Sigmoid colon (tissue), 7 donors: ENCODE results near the gene GPR137C. TPM values are rescaled to one million over a fixed set of nuclear protein-coding genes. Genes with fewer than 3 reads are reported as not detected.

Source experiments
- DNase-seq: peaks from one replicate; pipeline ENCODE4 v3.0.0-alpha.2; 2019
- H3K27ac ChIP-seq, 4 donors: fragments of 200-600 bp; sonication (generic); one replicate each; pipeline ENCODE4 v1.5.1; 2016 to 2019; ENCODE audit warnings: mild to moderate bottlenecking in 1 of 4
- H3K27me3 ChIP-seq, 3 donors: fragments of 200-600 bp; sonication (generic); one replicate each; pipeline ENCODE4 v1.5.1; 2019; ENCODE audit warnings: mild to moderate bottlenecking in 1 of 3
- H3K36me3 ChIP-seq, 4 donors: fragments of 200-600 bp; sonication (generic); one replicate each; pipeline ENCODE4 v1.5.1; 2016 to 2019
- H3K4me1 ChIP-seq, 4 donors: fragments of 200-600 bp; sonication (generic); one replicate each; pipeline ENCODE4 v1.5.1; 2017 to 2019
- H3K4me3 ChIP-seq, 4 donors: fragments of 200-600 bp; sonication (generic); one replicate each; pipeline ENCODE4 v1.5.1; 2017 to 2019; ENCODE audit warnings: mild to moderate bottlenecking in 2 of 4, moderate library complexity in 1 of 4
- H3K9me3 ChIP-seq, 4 donors: fragments of 200-600 bp in 3 of 4; sonication (generic) in 3 of 4; one replicate each; pipeline versions ENCODE4 v1.5.1 to v1.6.1; 2013 to 2019
- EP300 ChIP-seq, 4 donors: sonication (generic); formaldehyde crosslinking; IDR thresholded peaks; one replicate each; pipeline ENCODE4 v1.6.1; 2017; ENCODE audit warnings: antibody characterized with exemption in 4 of 4
- POLR2A ChIP-seq, 2 donors: fragments of 450-650 bp; IDR thresholded peaks; one replicate each; pipeline ENCODE4 v1.6.1; 2016; ENCODE audit warnings: antibody characterized with exemption in 2 of 2, mild to moderate bottlenecking in 2 of 2, moderate library complexity in 2 of 2
- POLR2AphosphoS5 ChIP-seq, 4 donors: sonication (generic); formaldehyde crosslinking; IDR thresholded peaks; one replicate each; pipeline ENCODE4 v1.6.1; 2017; ENCODE audit warnings: antibody characterized with exemption in 4 of 4
- WGBS, 2 donors: extraction: QIAGEN DNeasy Blood & Tissue Kit; methylation state at CpG; one replicate each; pipeline ENCODE4 v1.1.7; 2013; 5-methylcytosine and 5-hydroxymethylcytosine counted together
- intact Hi-C: fragments of 100-400 bp; cut with DNase I; formaldehyde crosslinking; loops from one replicate; pipeline ENCODE4 v1.15.1; 2023
- polyA plus RNA-seq, 3 donors: library from polyadenylated mRNA; stranded (reverse); fragments of 200-250 nt; gene quantifications; one replicate each; pipeline ENCODE4 v1.2.3, GENCODE V29; 2013
- total RNA-seq, 4 donors: library from RNA; depleted of rRNA; stranded (reverse); fragments of >200 nt; gene quantifications; one replicate each; pipeline ENCODE4 v1.1.0, GENCODE V29; 2016
- TF ChIP-seq, protein P1 (sequence below), 4 experiments: fragments of 450-650 bp in 3 of 4; fragments of 200-600 bp in 1 of 4; IDR thresholded peaks; one replicate each; pipeline ENCODE4 v1.5.1; 2016 to 2019; ENCODE audit warnings: antibody characterized with exemption in 4 of 4, mild to moderate bottlenecking in 3 of 4, moderate library complexity in 2 of 4
- donor health status: healthy with polysubstance abuse.
- donor health status: Bipolar disorder and iron deficiency.
- donor health status: healthy.

Gene GPR137C
- total and polyA plus RNA-seq, 7 donors: 0.31 to 0.71 (median 0.55) TPM; not detected in 2

DNA sequence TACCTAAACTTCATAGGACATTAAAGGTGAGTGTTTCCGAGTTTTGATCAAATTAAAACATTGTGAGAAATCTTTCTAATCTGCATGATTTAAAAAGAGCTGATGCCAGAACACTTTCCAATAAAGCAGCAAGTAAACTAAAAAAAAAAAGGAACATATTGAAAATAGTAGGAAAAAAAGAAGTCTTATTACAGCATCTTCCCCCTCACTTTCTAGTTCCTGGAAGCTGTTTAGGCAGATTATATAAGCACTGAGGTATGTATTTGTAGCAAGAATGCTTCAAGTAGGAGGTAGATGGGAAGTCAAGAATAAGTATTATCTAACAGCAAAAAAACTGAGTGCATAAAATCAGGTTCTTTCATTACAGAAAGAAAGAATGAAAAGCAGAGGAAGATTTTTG, 96.9 kb downstream of the GPR137C start:
- Histone ChIP-seq H3K36me3 (peaks cover 0 to 62% (median 7%) of the 10 kb centered on the region in 4 donors), H3K27ac (no peak overlapping the region), H3K4me1 (no peaks in the 10 kb centered on the region), H3K9me3 (no peaks in the 10 kb centered on the region), H3K4me3 (no peak overlapping the region), H3K27me3 (no peaks in the 10 kb centered on the region)
- intact Hi-C loops: no loop called here
- TF ChIP-seq EP300 (IDR thresholded peaks at IDR 0.05): no peak
- 95 to 97% methylated on average over 1 of the region's 1 CpG for WGBS, 2 donors
- DNase-seq: no peak

- TF ChIP-seq POLR2A (IDR thresholded peaks at IDR 0.05): no peak
- no peak for TF ChIP-seq POLR2AphosphoS5 (IDR thresholded peaks at IDR 0.05)
- TF ChIP-seq, protein P1, sequence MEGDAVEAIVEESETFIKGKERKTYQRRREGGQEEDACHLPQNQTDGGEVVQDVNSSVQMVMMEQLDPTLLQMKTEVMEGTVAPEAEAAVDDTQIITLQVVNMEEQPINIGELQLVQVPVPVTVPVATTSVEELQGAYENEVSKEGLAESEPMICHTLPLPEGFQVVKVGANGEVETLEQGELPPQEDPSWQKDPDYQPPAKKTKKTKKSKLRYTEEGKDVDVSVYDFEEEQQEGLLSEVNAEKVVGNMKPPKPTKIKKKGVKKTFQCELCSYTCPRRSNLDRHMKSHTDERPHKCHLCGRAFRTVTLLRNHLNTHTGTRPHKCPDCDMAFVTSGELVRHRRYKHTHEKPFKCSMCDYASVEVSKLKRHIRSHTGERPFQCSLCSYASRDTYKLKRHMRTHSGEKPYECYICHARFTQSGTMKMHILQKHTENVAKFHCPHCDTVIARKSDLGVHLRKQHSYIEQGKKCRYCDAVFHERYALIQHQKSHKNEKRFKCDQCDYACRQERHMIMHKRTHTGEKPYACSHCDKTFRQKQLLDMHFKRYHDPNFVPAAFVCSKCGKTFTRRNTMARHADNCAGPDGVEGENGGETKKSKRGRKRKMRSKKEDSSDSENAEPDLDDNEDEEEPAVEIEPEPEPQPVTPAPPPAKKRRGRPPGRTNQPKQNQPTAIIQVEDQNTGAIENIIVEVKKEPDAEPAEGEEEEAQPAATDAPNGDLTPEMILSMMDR (IDR thresholded peaks at IDR 0.05): no peak
- TF ChIP-seq EP300 (IDR thresholded peaks at IDR 0.05): no peak
Measured at GRCh38 chr14:52650774-52651173, 98.1 kb downstream of the GPR137C start.

GRCh38 chr14:52656905-52657304, 104.3 kb downstream of the GPR137C start:
- intact Hi-C loops: no loop called here
- no peak for TF ChIP-seq POLR2AphosphoS5 (IDR thresholded peaks at IDR 0.05)
- TF ChIP-seq POLR2A (IDR thresholded peaks at IDR 0.05): no peak
- TF ChIP-seq, protein P1 (IDR thresholded peaks at IDR 0.05): no peak
- TF ChIP-seq EP300 (IDR thresholded peaks at IDR 0.05): no peak
- H3K27me3 ChIP-seq: no peaks in the 10 kb centered on the region
- no peak overlapping the region for H3K4me3 ChIP-seq
- H3K9me3 ChIP-seq: no peaks in the 10 kb centered on the region
- no peak overlapping the region for H3K27ac ChIP-seq
- no peak for DNase-seq
- no peaks in the 10 kb centered on the region for H3K4me1 ChIP-seq
- peaks cover 0 to 43% (median 3%) of the 10 kb centered on the region in 4 donors for H3K36me3 ChIP-seq

More at GRCh38 chr14:52650774-52651173, 98.1 kb downstream of the GPR137C start:
- Histone ChIP-seq H3K36me3 (peaks cover 0 to 60% (median 7%) of the 10 kb centered on the region in 4 donors), H3K4me1 (no peaks in the 10 kb centered on the region), H3K27ac (no peak overlapping the region), H3K4me3 (no peak overlapping the region), H3K9me3 (no peaks in the 10 kb centered on the region), H3K27me3 (no peaks in the 10 kb centered on the region)
- WGBS, 2 donors: 79 to 81% methylated on average over 6 of the region's 6 CpGs
- no peak for DNase-seq
- intact Hi-C loops: no loop called here

DNA sequence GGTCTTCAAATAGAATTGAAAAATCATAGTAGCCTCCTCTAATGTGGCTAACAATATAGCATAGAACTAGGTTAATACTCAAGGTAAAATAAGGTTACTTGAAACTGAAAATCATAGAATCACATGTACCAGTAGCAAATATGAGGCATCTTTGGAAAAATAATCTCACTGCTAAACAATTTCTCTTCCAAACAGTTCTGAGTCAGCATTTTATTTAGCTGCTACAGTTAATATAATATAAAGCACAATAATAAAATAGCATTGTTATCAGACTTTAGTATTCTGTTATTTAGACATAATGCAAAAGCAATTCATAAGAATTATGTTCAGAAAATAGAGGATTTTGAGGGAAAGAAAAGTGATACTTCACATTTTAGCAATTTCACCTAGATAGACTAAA, 107.7 kb downstream of the GPR137C start:
- H3K4me1 ChIP-seq: no peaks in the 10 kb centered on the region
- H3K9me3 ChIP-seq: no peaks in the 10 kb centered on the region
- no peaks in the 10 kb centered on the region for H3K27me3 ChIP-seq
- intact Hi-C loops: no loop called here
- no peak for DNase-seq
- H3K4me3 ChIP-seq: no peak overlapping the region
- H3K36me3 ChIP-seq: peaks cover 0 to 27% (median 2%) of the 10 kb centered on the region in 4 donors
- H3K27ac ChIP-seq: no peak overlapping the region
- TF ChIP-seq, protein P1 (IDR thresholded peaks at IDR 0.05): no peak
- TF ChIP-seq POLR2AphosphoS5 (IDR thresholded peaks at IDR 0.05) (no peak), EP300 (IDR thresholded peaks at IDR 0.05) (no peak), POLR2A (IDR thresholded peaks at IDR 0.05) (no peak)

GRCh38 chr14:52660832-52661231, 108.2 kb downstream of the GPR137C start:
- intact Hi-C loops: no loop called here
- DNase-seq: no peak
- no peaks in the 10 kb centered on the region for H3K27me3 ChIP-seq
- 92 to 98% methylated on average over 1 of the region's 1 CpG for WGBS, 2 donors
- H3K4me3 ChIP-seq: no peak overlapping the region
- no peaks in the 10 kb centered on the region for H3K9me3 ChIP-seq
- no peaks in the 10 kb centered on the region for H3K4me1 ChIP-seq
- peaks cover 0 to 28% (median 2%) of the 10 kb centered on the region in 4 donors for H3K36me3 ChIP-seq
- H3K27ac ChIP-seq: no peak overlapping the region
- TF ChIP-seq, protein P1 (IDR thresholded peaks at IDR 0.05): no peak
- TF ChIP-seq EP300 (IDR thresholded peaks at IDR 0.05): no peak
- no peak for TF ChIP-seq POLR2AphosphoS5 (IDR thresholded peaks at IDR 0.05)
- no peak for TF ChIP-seq POLR2A (IDR thresholded peaks at IDR 0.05)
